ENCODE results near the gene ALX4. TPM values are rescaled to one million over a fixed set of nuclear protein-coding genes. Genes with fewer than 3 reads are reported as not detected.

ALX4 gene
- total and polyA plus RNA-seq, 2 donors (not counting 1 experiment from before 2014, with no cell fraction given): not detected

DNA sequence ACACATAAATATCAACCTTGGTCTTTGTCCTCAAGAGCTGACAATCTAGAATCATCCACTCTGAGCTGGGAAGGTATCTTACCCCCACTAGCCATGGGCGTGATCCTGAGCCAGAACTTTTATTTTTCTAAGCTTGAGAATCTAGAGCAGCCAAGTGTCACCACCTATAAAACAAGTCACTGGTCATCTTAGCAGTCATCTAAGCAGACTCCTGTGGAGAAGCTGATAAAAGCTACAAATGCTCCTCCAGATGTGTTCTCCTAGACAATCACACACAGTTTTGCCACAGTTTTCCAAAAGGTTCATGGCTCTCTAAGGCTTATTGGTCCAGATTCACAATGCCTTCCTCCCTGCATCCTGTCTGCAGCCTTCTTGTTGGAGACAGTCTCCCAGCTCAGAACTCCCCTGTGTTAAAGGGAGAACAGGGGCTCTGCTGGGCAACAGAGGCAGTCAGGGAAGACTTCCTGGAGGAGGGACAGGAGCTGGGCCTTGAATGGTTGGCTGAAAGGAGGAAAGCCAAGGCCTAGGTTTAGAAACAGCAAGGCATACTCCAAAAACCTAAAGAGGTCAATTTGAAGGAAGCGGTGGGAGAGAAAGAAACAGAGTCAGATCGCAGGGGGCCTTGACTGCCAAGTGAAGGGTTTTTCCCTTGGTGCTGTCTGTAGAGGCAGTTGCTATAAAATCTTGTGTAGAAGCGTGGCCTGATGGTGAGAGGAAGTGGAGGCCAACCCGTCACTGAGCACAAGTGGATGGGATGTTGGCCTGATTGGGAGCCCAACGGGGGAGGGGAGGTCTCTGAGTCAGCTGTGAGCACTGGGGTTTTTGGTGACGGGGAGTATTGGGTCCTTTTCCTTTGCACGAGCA lies 42.0 kb downstream of the ALX4 start:
- WGBS (ENCODE audit: insufficient coverage): 80% methylated on average over 7 of the region's 8 CpGs
- H4K20me1 ChIP-seq (ENCODE audit: control insufficient read depth, insufficient read depth, low read length, poor library complexity, severe bottlenecking): no peaks in the 10 kb centered on the region
- POLR2A ChIA-PET: no interaction called here
- no peak overlapping the region for H3K4me3 Mint-ChIP-seq
- H3K9me3 ChIP-seq (ENCODE audit: control extremely low read depth in 1 of 3, control insufficient read depth in 2 of 3, insufficient read depth in 1 of 3, low read length in 2 of 3): peaks cover 0 to 3% (median 0%) of the 10 kb centered on the region in 3 donors
- H3K27ac Mint-ChIP-seq: no peak overlapping the region
- H3K4me1 Mint-ChIP-seq: no peaks in the 10 kb centered on the region
- H3K9me3 Mint-ChIP-seq (ENCODE audit: insufficient read depth): no peaks in the 10 kb centered on the region
- H3K4me3 ChIP-seq (ENCODE audit: control extremely low read depth in 1 of 5, extremely low read depth in 1 of 5, insufficient read depth in 1 of 5, low read depth in 2 of 5, low read length in 4 of 5): no peak overlapping the region
- no peak for ATAC-seq (ENCODE audit: low read depth)
- CTCF ChIA-PET: no interaction called here
- H3K79me2 ChIP-seq (ENCODE audit: control insufficient read depth, insufficient read depth, low read length): no peaks in the 10 kb centered on the region
- no peak overlapping the region for H2AFZ ChIP-seq (ENCODE audit: insufficient read depth, low read depth, low read length, poor library complexity, severe bottlenecking)
- no peak overlapping the region for H3K9ac ChIP-seq (ENCODE audit: low read length)
- no peak overlapping the region for H3K4me2 ChIP-seq (replicated peaks; ENCODE audit: low read depth, low read length, poor library complexity, severe bottlenecking)
- DNase-seq: no peak
- intact Hi-C loops (cut with micrococcal nuclease): no loop called here
- no peak overlapping the region for H3K27ac ChIP-seq (ENCODE audit: low read length in 2 of 2)
- H3K27me3 Mint-ChIP-seq: peaks cover 12% of the 10 kb centered on the region
- H3K27me3 ChIP-seq (replicated peaks in 1 of 4; ENCODE audit: control extremely low read depth in 1 of 4, control insufficient read depth in 3 of 4, insufficient read depth in 4 of 4, low read length in 3 of 4): no peaks in the 10 kb centered on the region
- TF ChIP-seq EZH2 (IDR thresholded peaks at IDR 0.05; ENCODE audit: borderline replicate concordance, insufficient read depth, low read depth, low read length, poor library complexity, severe bottlenecking): no peak
- TF ChIP-seq, protein P1, sequence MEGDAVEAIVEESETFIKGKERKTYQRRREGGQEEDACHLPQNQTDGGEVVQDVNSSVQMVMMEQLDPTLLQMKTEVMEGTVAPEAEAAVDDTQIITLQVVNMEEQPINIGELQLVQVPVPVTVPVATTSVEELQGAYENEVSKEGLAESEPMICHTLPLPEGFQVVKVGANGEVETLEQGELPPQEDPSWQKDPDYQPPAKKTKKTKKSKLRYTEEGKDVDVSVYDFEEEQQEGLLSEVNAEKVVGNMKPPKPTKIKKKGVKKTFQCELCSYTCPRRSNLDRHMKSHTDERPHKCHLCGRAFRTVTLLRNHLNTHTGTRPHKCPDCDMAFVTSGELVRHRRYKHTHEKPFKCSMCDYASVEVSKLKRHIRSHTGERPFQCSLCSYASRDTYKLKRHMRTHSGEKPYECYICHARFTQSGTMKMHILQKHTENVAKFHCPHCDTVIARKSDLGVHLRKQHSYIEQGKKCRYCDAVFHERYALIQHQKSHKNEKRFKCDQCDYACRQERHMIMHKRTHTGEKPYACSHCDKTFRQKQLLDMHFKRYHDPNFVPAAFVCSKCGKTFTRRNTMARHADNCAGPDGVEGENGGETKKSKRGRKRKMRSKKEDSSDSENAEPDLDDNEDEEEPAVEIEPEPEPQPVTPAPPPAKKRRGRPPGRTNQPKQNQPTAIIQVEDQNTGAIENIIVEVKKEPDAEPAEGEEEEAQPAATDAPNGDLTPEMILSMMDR (IDR thresholded peaks at IDR 0.05): no peak
- no peaks in the 10 kb centered on the region for H3K36me3 ChIP-seq (replicated peaks in 1 of 2; ENCODE audit: control extremely low read depth in 1 of 2, control insufficient read depth in 1 of 2, extremely low read depth in 1 of 2, insufficient read depth in 2 of 2, low read length in 1 of 2)
- no peaks in the 10 kb centered on the region for H3K4me1 ChIP-seq (ENCODE audit: control insufficient read depth in 2 of 2, insufficient read depth in 2 of 2, low read length in 2 of 2)

DNA sequence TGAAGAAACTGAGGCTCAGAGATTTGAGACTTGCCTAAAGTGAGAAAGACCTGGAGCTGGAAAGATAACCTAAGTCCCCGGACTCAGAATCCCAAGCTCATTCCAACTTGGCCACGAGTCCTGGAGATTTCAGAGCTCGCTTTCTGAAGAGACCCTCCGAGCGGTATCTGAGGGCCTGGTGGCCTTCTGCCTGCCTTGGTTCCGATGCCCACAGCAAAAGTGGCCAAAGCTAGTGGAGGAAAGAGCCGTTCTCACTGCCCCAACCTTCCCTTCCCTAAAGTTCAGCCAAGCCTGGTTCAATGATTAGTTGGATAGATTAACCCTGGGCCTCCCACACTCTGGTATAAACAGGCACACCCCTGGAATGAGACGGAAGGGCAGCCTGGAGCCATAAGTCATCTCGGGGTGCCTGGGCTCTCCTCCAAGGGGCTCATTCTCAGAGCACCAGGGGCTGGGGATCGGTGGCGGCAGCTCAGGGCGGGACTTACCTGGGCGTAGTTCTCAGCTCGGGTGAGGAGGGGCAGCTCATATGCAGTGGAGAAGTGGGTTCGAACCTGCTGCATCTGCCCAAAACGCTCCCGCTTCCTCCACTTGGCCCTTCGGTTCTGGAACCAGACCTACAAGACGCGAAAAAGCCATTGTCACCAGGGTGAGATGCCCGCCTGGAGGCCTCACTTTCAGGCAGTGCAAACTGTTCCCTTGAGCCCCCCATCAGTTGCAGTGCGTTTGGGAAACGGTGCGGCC lies 42.8 kb downstream of the ALX4 start:
- H3K4me3 ChIP-seq (ENCODE audit: control extremely low read depth in 1 of 5, extremely low read depth in 1 of 5, insufficient read depth in 1 of 5, low read depth in 2 of 5, low read length in 4 of 5): no peak overlapping the region
- H3K4me1 ChIP-seq (ENCODE audit: control insufficient read depth in 2 of 2, insufficient read depth in 2 of 2, low read length in 2 of 2): no peaks in the 10 kb centered on the region
- DNase-seq: no peak
- H3K27ac ChIP-seq (ENCODE audit: low read length in 2 of 2): no peak overlapping the region
- WGBS (ENCODE audit: insufficient coverage): 91% methylated on average over 20 of the region's 24 CpGs
- Mint-ChIP-seq H3K9me3 (ENCODE audit: insufficient read depth) (no peaks in the 10 kb centered on the region), H3K27me3 (peaks cover 12% of the 10 kb centered on the region), H3K4me1 (no peaks in the 10 kb centered on the region), H3K27ac (no peak overlapping the region), H3K4me3 (no peak overlapping the region)
- no peaks in the 10 kb centered on the region for H3K27me3 ChIP-seq (replicated peaks in 1 of 4; ENCODE audit: control extremely low read depth in 1 of 4, control insufficient read depth in 3 of 4, insufficient read depth in 4 of 4, low read length in 3 of 4)
- H3K4me2 ChIP-seq (replicated peaks; ENCODE audit: low read depth, low read length, poor library complexity, severe bottlenecking): no peak overlapping the region
- no peak overlapping the region for H2AFZ ChIP-seq (ENCODE audit: insufficient read depth, low read depth, low read length, poor library complexity, severe bottlenecking)
- H4K20me1 ChIP-seq (ENCODE audit: control insufficient read depth, insufficient read depth, low read length, poor library complexity, severe bottlenecking): no peaks in the 10 kb centered on the region
- no peak for ATAC-seq (ENCODE audit: low read depth)
- no peak overlapping the region for H3K9ac ChIP-seq (ENCODE audit: low read length)
- no peaks in the 10 kb centered on the region for H3K79me2 ChIP-seq (ENCODE audit: control insufficient read depth, insufficient read depth, low read length)
- H3K36me3 ChIP-seq (replicated peaks in 1 of 2; ENCODE audit: control extremely low read depth in 1 of 2, control insufficient read depth in 1 of 2, extremely low read depth in 1 of 2, insufficient read depth in 2 of 2, low read length in 1 of 2): no peaks in the 10 kb centered on the region
- TF ChIP-seq, protein P1 (IDR thresholded peaks at IDR 0.05): no peak
- TF ChIP-seq EZH2 (IDR thresholded peaks at IDR 0.05; ENCODE audit: borderline replicate concordance, insufficient read depth, low read depth, low read length, poor library complexity, severe bottlenecking): no peak
- CTCF ChIA-PET: no interaction called here
- POLR2A ChIA-PET: no interaction called here
- intact Hi-C loops (cut with micrococcal nuclease): no loop called here
- no peaks in the 10 kb centered on the region for H3K9me3 ChIP-seq (ENCODE audit: control extremely low read depth in 1 of 3, control insufficient read depth in 2 of 3, insufficient read depth in 1 of 3, low read length in 2 of 3)
